ENCODE data around the gene TNNT2. TPM values are rescaled to one million over a fixed set of nuclear protein-coding genes. Genes with fewer than 3 reads are reported as not detected.

The TNNT2 gene
- total and polyA plus RNA-seq, 2 donors (not counting 1 experiment from before 2014, with no cell fraction given): 1.4 TPM; not detected in 1

DNA sequence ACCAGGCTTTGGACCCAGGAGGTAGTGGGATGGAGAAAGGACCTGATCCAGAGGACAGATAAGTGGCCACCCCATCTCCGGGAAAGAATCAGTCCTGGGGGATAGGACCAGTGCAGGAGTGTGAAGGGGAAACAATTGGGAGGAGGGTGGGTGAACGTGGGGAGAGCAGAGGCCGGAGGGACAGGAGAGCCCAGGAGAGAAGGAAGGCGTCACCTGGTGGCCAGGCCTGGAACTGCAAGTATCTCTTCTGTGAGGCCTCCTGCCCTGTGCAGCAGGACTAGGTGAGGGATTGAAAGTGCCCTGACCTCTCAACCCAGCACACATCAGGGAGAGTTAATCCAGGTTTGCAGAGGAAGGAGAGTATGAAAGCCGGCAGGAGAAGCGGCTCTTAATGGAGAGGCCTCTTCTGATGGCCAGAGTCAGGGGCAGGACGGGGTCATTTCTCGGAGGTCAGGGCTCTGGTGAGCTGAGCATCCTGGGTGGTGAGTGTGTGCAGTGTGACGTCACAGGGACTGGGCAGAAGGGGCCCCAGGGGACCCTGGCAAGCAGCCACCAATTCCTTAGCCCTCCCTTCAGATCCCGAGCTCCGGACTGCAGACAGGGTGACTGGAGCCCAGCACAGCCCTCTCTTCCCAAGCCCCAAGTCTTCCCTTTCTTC is 30.8 kb upstream of the TNNT2 start:
- peaks cover 24% of the 10 kb centered on the region for H3K27me3 ChIP-seq (ENCODE audit: control insufficient read depth, insufficient read depth, low read length)
- H3K9me3 ChIP-seq (ENCODE audit: control insufficient read depth, insufficient read depth, low read depth, low read length): no peaks in the 10 kb centered on the region
- H4K20me1 ChIP-seq (ENCODE audit: control insufficient read depth, extremely low read depth, insufficient read depth, low read length): no peaks in the 10 kb centered on the region
- no peak overlapping the region for H3K9ac ChIP-seq (ENCODE audit: insufficient read depth, low read length)
- no peak overlapping the region for H3K4me2 ChIP-seq (ENCODE audit: extremely low read depth, insufficient read depth, low read length)
- TF ChIP-seq, protein P1, sequence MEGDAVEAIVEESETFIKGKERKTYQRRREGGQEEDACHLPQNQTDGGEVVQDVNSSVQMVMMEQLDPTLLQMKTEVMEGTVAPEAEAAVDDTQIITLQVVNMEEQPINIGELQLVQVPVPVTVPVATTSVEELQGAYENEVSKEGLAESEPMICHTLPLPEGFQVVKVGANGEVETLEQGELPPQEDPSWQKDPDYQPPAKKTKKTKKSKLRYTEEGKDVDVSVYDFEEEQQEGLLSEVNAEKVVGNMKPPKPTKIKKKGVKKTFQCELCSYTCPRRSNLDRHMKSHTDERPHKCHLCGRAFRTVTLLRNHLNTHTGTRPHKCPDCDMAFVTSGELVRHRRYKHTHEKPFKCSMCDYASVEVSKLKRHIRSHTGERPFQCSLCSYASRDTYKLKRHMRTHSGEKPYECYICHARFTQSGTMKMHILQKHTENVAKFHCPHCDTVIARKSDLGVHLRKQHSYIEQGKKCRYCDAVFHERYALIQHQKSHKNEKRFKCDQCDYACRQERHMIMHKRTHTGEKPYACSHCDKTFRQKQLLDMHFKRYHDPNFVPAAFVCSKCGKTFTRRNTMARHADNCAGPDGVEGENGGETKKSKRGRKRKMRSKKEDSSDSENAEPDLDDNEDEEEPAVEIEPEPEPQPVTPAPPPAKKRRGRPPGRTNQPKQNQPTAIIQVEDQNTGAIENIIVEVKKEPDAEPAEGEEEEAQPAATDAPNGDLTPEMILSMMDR (conservative IDR thresholded peaks at IDR 0.05 in 1 of 2, IDR thresholded peaks at IDR 0.05 in 1 of 2; ENCODE audit: low read depth in 1 of 2, low read length in 2 of 2): peak; percentile 97 to 99
- TF ChIP-seq EZH2 (IDR thresholded peaks at IDR 0.05; ENCODE audit: low read length, missing control alignments): no peak
- no peaks in the 10 kb centered on the region for H3K4me1 ChIP-seq (ENCODE audit: control insufficient read depth, extremely low read depth, insufficient read depth, low read length)
- no peaks in the 10 kb centered on the region for H3K36me3 ChIP-seq (ENCODE audit: control insufficient read depth, insufficient read depth, low read length)
- H3K27ac ChIP-seq (ENCODE audit: insufficient read depth, low read length): no peak overlapping the region
- no peaks in the 10 kb centered on the region for H3K79me2 ChIP-seq (ENCODE audit: control insufficient read depth, insufficient read depth, low read length)
- H3K4me3 ChIP-seq (replicated peaks in 1 of 4; ENCODE audit: control extremely low read depth in 1 of 4, insufficient read depth in 1 of 4, low read depth in 3 of 4, low read length in 4 of 4): no peak overlapping the region
- no peak overlapping the region for H2AFZ ChIP-seq (ENCODE audit: low read length)
- peak; percentile 52 to 69 for DNase-seq (ENCODE audit: low read depth in 2 of 2)

DNA sequence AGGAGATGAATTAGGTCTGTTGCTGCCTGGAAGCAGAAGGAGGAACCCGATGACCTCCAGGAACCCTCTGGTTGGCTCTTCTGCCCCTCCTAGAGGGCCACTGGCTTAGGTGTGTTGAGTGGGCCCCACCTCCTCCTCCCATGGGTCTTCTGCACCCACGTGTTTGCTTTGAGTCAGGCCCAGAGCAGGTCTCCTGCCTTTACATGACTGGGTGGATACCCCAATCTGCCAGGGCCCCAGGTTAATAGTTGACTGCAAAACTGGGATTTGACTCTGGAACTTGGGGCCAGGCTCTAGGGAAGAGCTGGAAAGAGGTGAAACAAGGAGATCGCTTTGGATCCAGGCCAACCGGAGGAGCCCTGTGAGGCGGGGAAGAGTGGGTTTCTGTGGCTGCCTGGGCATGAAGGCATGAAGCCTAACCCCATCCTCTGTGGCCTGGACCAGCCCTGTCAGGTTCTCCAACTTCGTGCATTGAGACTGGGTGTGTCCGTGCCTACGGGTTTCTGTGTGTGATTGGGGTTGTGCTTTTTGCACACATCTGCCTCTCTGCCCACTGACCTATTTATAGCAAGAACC is 29.4 kb upstream of the TNNT2 start:
- H3K4me2 ChIP-seq (ENCODE audit: extremely low read depth, insufficient read depth, low read length): no peak overlapping the region
- no peaks in the 10 kb centered on the region for H3K9me3 ChIP-seq (ENCODE audit: control insufficient read depth, insufficient read depth, low read depth, low read length)
- TF ChIP-seq EZH2 (IDR thresholded peaks at IDR 0.05; ENCODE audit: low read length, missing control alignments): no peak
- H3K27me3 ChIP-seq (ENCODE audit: control insufficient read depth, insufficient read depth, low read length): peaks cover 25% of the 10 kb centered on the region
- DNase-seq (ENCODE audit: low read depth in 2 of 2): no peak
- H3K4me3 ChIP-seq (replicated peaks in 1 of 4; ENCODE audit: control extremely low read depth in 1 of 4, insufficient read depth in 1 of 4, low read depth in 3 of 4, low read length in 4 of 4): no peak overlapping the region
- H3K27ac ChIP-seq (ENCODE audit: insufficient read depth, low read length): no peak overlapping the region
- H3K36me3 ChIP-seq (ENCODE audit: control insufficient read depth, insufficient read depth, low read length): no peaks in the 10 kb centered on the region
- no peaks in the 10 kb centered on the region for H4K20me1 ChIP-seq (ENCODE audit: control insufficient read depth, extremely low read depth, insufficient read depth, low read length)
- H3K4me1 ChIP-seq (ENCODE audit: control insufficient read depth, extremely low read depth, insufficient read depth, low read length): no peaks in the 10 kb centered on the region
- H2AFZ ChIP-seq (ENCODE audit: low read length): no peak overlapping the region
- no peaks in the 10 kb centered on the region for H3K79me2 ChIP-seq (ENCODE audit: control insufficient read depth, insufficient read depth, low read length)
- no peak overlapping the region for H3K9ac ChIP-seq (ENCODE audit: insufficient read depth, low read length)

DNA sequence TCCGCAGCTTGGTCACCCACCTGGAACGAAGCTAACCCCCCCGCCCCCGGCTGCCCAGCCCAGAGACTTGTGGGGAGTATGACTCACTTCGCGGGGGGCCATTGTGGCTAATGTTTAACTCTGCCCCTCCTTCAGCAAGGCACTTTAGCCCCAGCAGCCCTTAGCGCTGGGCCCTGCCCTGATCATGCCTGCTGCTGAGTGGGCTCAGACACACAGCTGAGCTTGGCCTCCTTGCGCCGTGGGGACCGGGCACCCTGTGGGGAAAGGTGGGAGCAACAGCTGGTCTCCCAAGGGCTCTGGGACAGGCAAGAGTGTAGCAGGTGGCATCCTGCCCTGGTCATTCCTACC is 28.0 kb upstream of the TNNT2 start:
- peak in 1 of 2 donors; percentile 17 for DNase-seq (ENCODE audit: low read depth in 2 of 2)
- TF ChIP-seq, protein P1 (conservative IDR thresholded peaks at IDR 0.05 in 1 of 2, IDR thresholded peaks at IDR 0.05 in 1 of 2; ENCODE audit: low read depth in 1 of 2, low read length in 2 of 2): no peak
- TF ChIP-seq EZH2 (IDR thresholded peaks at IDR 0.05; ENCODE audit: low read length, missing control alignments): no peak
- H3K4me1 ChIP-seq (ENCODE audit: control insufficient read depth, extremely low read depth, insufficient read depth, low read length): no peaks in the 10 kb centered on the region
- H3K4me3 ChIP-seq (replicated peaks in 1 of 4; ENCODE audit: control extremely low read depth in 1 of 4, insufficient read depth in 1 of 4, low read depth in 3 of 4, low read length in 4 of 4): no peak overlapping the region
- no peak overlapping the region for H2AFZ ChIP-seq (ENCODE audit: low read length)
- no peaks in the 10 kb centered on the region for H3K36me3 ChIP-seq (ENCODE audit: control insufficient read depth, insufficient read depth, low read length)
- H3K9ac ChIP-seq (ENCODE audit: insufficient read depth, low read length): no peak overlapping the region
- no peaks in the 10 kb centered on the region for H3K79me2 ChIP-seq (ENCODE audit: control insufficient read depth, insufficient read depth, low read length)
- H3K4me2 ChIP-seq (ENCODE audit: extremely low read depth, insufficient read depth, low read length): no peak overlapping the region
- H3K9me3 ChIP-seq (ENCODE audit: control insufficient read depth, insufficient read depth, low read depth, low read length): no peaks in the 10 kb centered on the region
- no peaks in the 10 kb centered on the region for H4K20me1 ChIP-seq (ENCODE audit: control insufficient read depth, extremely low read depth, insufficient read depth, low read length)
- no peak overlapping the region for H3K27ac ChIP-seq (ENCODE audit: insufficient read depth, low read length)
- H3K27me3 ChIP-seq (ENCODE audit: control insufficient read depth, insufficient read depth, low read length): peaks cover 27% of the 10 kb centered on the region

Measured in fibroblast of lung (primary cell).